Measurements from ENCODE around the gene WWC2.

GRCh38 chr4:183165376-183165775 is 66.3 kb downstream of the WWC2 start:
- TF ChIP-seq POLR2A (IDR thresholded peaks at IDR 0.05), result no peak
- no peak for TF ChIP-seq CTCF (IDR thresholded peaks at IDR 0.05)
